GM19240 (cell line): Measurements from ENCODE around the gene GIGYF1.

ENCODE experiments used
- DNase-seq: peaks from one replicate; pipeline ENCODE4 v3.0.0; 2011; ENCODE audit warnings: low spot score; ENCODE audit not compliant: insufficient read length

Gene GIGYF1

GRCh38 chr7:100685631-100686145 is 8.4 kb downstream of the GIGYF1 start:
- DNase-seq, result no peak

GRCh38 chr7:100685049-100685605 is 8.9 kb downstream of the GIGYF1 start:
- no peak for DNase-seq

GRCh38 chr7:100684534-100685042 is 9.5 kb downstream of the GIGYF1 start:
- no peak for DNase-seq

- no peak for DNase-seq
Measured at GRCh38 chr7:100683659-100684533, 10.2 kb downstream of the GIGYF1 start.

GRCh38 chr7:100682991-100683658 is 10.9 kb downstream of the GIGYF1 start:
- no peak for DNase-seq

- no peak for DNase-seq
Measured at GRCh38 chr7:100682228-100682741, 11.8 kb downstream of the GIGYF1 start.

- no peak for DNase-seq
Measured at GRCh38 chr7:100681491-100682227, 12.4 kb downstream of the GIGYF1 start.

- DNase-seq, result no peak
Measured at GRCh38 chr7:100680576-100681271, 13.3 kb downstream of the GIGYF1 start.

GRCh38 chr7:100679927-100680575 is 14.0 kb downstream of the GIGYF1 start:
- DNase-seq, result no peak

- no peak for DNase-seq
Measured at GRCh38 chr7:100679129-100679926, 14.7 kb downstream of the GIGYF1 start.

- DNase-seq, result no peak
Measured at GRCh38 chr7:100678291-100678984, 15.6 kb downstream of the GIGYF1 start.

GRCh38 chr7:100677308-100678267 is 16.5 kb downstream of the GIGYF1 start:
- no peak for DNase-seq

GRCh38 chr7:100676501-100677306 is 17.3 kb downstream of the GIGYF1 start:
- DNase-seq, result no peak

- peak; percentile 69 for DNase-seq
Measured at GRCh38 chr7:100675581-100676350, 18.3 kb downstream of the GIGYF1 start.

- DNase-seq, result no peak
Measured at GRCh38 chr7:100675105-100675451, 19.0 kb downstream of the GIGYF1 start.
